ENCODE measurements around the gene TMEM143.
"Not testable (repeated sequence)": the region's sequence is repeated elsewhere in the genome, so short reads cannot be mapped to it uniquely, and the experiment has no call there.

Gene TMEM143

DNA sequence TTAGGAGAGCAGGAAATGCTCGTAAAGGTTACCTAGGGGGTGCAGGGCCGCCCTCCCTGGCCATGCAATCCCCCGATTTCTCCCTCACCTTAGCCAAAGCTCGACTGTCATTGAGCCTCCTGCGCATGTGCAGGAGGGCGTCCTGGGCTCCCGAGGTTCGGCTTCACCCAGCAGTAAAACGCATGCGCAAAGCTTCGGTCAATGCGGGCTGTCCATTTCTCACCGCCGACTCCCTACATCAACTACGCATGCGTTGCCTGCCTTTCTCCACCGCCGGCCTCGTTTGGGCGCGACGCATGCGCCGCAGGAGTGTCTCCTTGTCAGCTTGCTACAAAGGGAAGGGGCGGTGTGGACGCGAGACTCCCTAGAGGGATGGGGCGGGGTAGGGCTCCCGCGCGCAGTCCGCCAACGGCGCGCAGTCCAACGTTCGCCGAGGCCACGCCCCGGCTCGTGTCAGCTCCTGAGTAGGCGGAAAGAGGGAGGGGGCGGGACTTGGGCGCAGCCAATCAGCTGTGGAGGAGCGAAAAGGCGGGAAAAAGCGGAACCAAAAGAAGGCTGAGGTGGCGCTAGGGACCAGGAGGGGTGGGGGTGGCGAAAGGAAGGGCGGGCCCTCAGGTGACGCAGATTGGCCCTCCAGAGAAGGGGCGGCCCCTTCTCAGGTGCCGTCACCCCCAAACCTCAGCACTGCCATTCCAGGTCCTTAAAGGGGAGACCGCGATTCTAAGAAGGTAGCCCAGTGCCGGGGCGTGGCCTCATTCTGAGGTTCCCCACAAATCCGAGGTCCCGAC lies at the start of gene TMEM143, which contains the start of gene SYNGR4:
Gene TMEM143, minus strand, starts transcription at position 131 of the 788 bp plus-strand sequence. Its CDS starts 20 bp downstream, at position 111.
Gene SYNGR4, plus strand, starts transcription at position 558 of the 788 bp plus-strand sequence. CDS start 1,476 bp downstream, outside the sequence.
- peak; percentile 98 for DNase-seq

DNA sequence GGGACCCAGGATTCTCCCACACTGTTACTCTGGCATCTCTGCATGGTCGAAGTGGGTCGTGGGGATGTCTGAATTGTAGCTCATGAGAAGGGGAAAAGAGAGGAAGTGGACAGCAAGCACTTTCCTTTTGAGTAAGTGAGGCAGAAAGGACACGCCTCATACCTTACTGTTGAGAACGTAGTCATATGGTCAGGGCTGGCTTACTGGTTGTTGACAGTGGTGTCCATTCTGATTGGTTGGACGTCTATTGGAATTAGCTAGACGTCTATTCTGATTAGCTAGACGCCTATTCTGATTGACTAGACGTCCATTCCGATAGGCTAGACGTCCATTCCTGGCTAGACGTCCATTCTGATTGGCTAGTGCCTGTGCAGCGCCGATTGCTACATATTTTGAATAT lies 42.1 kb upstream of the TMEM143 start:
- DNase-seq, result no peak

- no peak for DNase-seq
These were observed 41.4 kb upstream of the TMEM143 start for GRCh38 chr19:48405010-48405659.

DNA sequence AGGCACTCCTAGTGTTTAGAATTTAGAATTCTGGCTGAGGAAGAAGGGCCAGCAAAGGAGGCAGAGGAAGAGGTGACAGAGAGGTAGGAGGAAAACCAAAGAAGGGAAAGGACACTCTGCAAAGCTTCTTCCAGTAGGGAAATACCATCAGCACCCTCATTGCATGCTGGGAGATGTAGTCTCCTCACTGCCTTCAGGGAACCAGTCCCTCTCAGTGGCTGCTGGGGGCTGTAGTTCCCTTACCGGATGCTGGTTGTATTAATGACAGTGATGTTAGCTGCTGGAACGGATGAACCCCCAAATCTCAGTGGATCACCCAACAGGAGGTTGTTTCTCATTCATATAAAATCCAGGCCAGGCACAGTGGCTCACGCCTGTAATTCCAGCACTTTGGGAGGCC lies 39.9 kb upstream of the TMEM143 start:
- no peak for DNase-seq

- no peak for DNase-seq
These were observed 37.5 kb upstream of the TMEM143 start for GRCh38 chr19:48401287-48401686.

DNA sequence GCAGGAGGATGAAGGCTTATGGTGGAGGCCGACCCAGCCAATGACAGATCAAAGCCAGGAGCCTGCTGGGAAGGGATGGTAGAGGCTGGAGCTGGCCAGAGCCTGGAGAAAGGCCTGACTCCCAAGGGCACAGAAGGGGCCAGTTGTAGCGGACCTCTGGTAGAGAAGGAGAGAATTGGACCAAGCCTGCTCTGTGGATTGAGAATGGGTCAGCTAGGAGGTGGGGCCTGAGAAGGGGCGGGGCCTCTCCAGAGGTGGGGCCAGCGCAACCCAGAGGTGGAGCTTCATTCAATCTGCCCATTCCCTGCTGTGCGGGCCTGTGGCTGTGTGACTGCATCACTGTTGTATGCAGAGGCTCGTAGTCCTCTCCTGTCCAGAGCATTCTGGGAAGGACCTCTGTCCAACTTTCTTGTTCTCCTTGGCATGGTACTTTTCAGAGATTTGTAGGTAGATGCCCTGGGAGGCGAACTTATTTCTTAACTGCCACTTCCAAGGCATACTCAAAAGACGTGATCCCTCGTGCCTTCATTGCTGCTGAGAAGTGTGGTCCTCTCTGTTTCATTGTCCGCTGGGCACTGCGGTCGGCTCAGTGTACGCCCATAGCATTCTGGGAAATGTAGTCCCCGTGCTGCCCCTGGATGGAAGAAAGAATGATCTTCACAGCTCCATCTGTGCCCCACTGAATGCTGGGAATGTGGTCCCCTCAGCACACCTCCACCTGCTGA lies 36.4 kb upstream of the TMEM143 start:
- DNase-seq, result no peak

GRCh38 chr19:48398375-48399235 lies 34.9 kb upstream of the TMEM143 start:
- DNase-seq, result peak; percentile 83

DNA sequence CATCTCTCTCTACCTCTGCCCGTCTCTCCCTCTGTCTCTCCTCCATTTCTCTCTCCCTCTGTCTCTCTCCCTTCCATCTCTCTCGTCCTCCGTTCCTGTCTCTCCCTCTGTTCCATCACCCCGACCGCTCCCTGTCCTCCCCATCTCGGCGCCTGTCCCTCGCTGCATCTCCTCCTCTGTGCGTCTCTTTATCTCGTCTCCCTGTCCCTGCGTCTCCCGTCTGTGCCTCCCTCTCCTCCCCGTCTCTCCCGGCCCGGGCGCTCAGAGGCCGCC lies 34.3 kb upstream of the TMEM143 start:
- no peak for DNase-seq

DNA sequence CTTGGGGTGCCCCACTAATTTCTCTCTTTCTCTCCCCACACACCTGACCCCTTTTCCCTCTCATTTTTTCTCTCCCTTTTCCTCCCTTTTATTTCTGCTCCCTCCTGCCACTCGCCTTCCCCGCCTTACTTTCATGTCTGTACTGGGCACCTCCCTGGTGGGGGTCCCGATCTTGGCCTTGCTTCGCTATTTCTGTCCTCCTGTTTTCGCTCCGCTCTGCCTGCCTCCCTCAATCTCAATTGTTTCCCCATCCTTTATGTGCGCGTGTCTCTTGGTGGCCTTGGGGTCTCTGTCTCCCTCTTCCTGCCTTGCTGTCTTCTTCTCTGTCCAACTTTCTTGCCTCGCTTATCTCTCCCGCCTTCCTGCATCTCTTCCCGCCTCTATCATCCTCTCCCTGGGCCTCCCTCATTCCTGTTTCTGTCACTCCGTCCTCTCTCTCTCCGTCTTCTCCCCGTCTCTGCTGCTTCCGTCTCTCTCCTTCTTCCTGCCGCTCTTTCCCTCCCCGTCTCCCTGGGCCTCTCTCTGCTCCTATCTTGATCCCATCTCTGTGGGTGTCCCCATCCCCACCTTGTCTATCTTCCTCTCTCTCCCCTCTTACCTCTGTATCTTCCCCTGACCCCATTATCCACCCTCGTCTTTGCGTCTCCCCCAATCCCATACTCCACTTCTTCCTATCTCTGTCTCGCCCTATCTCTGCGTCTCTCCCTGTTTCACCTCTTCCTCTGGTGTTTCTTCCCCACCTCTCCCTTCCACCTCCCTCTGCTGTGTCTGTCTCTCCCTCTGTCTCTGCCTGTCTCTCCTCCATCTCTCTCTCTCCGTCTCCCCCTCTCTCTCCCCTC lies 33.7 kb upstream of the TMEM143 start:
- no peak for DNase-seq

- no peak for DNase-seq
These were observed 33.1 kb upstream of the TMEM143 start for GRCh38 chr19:48396824-48397176.

DNA sequence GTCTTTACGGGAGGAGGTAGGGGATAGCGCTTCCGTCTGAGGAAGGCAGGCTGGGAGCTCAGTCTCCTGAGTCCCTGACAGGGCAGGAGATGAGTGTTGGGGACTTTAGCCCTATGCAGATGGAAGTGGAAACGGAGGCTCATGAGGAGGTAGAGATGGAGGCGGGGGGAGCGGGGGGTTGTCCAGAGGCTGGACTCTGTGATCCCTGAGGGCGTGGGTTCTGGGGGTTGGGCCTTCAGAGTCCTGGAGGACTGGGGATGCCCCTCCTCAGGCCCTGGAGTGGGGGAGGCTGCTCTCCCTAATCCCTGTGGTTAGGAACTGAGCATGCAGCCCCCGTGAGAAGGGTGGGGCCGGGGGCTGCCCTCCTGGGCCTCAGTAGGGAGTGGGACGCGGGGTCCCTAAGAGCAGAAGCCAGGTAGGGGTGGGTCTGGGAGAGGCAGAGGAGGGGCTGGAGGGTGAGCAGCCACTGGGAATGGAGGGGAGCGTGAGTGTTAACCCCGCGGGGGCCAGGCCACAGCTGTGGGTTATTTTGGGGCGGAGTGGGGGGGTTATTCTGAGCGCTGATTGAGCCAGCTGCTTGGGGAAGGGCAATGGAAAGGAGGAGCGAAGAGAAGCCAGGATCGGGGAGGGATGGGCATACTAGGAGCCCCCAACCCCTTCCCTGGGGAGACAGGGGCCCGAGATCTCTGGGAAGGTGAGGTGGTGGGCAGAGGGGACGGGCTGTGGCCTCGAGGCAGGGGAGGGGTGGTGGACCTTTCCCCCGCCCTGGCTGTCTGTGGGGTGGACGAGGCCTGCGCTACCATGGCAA lies 32.5 kb upstream of the TMEM143 start:
- no peak for DNase-seq

- no peak for DNase-seq
These were observed 31.8 kb upstream of the TMEM143 start for GRCh38 chr19:48395499-48395898.

GRCh38 chr19:48395170-48395455 lies 31.4 kb upstream of the TMEM143 start:
- DNase-seq, result no peak

DNA sequence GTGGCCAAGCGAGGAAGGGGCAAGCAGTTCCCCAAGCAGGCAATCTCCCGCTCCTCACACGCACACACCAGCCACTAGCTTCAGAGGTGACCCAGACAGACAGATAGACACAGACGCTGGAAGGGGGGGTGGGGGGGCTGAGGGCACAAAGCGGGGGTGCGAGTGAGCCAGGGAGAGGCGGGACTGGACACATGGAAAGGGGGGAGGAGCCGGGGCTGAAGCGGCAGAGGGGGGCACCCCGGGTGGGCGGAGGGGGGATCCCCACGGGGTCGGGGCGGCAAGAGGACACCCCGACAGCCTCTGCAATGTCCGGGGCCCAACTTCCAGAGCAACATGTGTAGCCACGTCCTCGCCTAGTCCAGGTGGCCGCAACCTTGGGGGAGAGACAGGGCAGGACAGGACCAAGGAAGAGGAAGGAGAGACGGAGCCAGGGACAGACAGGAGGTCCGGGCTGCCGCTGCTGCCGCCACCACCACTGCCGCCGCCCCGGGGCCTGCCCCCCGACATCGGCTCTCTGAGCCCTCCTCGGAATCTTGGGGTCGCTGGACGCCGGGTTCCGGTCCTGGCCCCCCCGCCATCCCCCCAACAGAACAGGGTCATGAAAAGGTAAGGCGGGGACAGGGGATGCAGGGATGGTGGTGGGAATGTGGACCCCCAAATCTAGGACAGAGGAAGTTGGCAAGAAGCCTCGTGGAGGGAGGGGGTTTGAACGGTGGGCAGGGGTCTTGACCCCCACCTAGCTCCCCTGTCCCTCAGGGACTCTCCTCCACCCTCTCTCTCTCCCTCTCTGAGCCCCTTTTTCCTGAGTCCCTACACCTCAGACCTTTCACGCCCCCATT lies 30.8 kb upstream of the TMEM143 start:
- DNase-seq, result no peak

DNA sequence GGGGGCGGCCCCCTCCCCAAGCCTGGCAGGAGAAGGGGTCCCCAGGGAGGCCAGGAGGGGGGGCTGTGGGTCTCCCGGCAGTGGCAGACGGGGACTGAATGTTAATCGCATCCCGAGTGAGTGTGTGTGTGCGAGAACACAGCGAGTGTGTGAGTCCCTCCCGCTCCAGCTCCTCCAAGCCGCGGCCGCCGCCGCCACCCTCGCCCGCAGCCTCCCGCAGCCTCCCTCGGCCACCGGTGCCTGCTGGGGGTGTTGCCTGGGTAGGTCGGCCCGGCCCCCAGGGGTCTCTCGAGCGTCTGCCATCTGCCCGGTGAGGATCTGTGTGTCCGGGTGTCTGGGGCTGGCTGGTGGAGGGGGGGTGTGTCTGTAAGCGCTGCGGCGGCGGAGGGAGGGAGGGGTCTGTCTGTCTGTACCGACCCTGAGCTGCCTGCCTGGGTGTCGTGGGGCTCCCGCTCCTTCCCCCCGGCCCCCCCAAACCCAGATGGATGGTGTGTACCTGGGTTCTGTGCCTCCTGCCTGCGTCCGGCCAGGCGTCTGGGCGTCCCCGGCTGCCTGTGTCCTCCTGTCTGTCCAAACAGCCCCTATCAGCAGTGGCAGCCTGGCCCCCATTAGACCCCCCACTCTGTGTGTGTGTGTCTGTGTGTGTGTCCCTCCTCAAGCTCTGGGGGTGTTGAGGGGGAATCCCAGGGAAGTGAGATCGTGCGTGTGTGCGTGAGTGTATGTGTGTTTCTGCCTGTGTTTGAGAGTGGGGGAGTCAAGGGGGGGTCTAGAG lies 30.0 kb upstream of the TMEM143 start, which contains the start of gene GRIN2D:
Gene GRIN2D, plus strand, starts transcription at position 110 of the 772 bp plus-strand sequence. CDS start 4,725 bp downstream, outside the sequence.
- DNase-seq, result no peak

DNA sequence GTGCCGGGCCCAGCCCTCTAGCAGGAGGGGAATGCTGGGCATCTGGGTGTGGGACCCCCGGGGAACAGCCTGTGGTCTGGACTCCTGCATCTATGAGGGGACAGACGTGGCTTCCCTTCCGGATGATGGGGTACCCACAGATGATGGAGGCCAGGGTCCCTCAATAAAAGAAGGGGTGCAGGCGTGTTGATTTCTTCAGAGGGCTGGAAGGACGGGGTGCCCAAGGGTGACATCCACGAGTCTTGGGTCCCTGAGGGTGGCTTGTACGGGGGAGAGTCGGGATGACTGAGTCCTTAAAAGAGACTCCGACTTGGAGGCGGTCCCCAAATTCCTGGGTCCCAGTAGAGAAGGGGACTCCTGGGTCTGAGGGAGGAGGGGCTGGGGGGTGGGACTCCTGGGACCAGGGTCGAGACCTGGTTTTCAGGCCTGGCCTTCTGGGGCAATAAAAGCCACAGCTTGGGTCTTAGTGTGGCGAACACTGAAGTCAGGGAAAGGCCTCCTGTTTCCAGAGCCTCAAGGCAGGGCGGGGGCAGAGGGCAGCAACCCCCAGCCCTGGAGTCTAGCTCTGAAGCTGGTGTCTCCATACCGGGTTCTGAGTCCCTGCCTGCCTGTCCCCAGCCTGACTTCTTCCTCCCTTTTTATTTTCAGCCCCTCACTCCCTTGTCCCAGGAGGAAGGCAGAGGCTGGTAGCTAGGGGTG lies 29.3 kb upstream of the TMEM143 start:
- no peak for DNase-seq

GRCh38 chr19:48392006-48392344 lies 28.2 kb upstream of the TMEM143 start:
- not testable (repeated sequence) for DNase-seq

GRCh38 chr19:48391100-48392005 lies 27.6 kb upstream of the TMEM143 start, which contains the start of gene KDELR1:
TSS of gene KDELR1 (minus strand) at chr19:48391551. CDS start at chr19:48391358, 193 bp downstream.
- DNase-seq, result peak; percentile 59
